Dendritic cell treated with granulocyte-macrophage colony-stimulating factor and Interleukin-4, amounts not matched to agents 40 ng/mL and 50 ng/mL, for 4 days (primary cell): ENCODE measurements around the gene DLEC1.
A peak's percentile ranks its signal among the peaks of the same experiment; 100 is the strongest.

Experiments used
- H3K27ac Mint-ChIP-seq: one replicate; pipeline ENCODE4 v1.8.0; 2022; ENCODE audit warnings: mild to moderate bottlenecking, mixed read lengths
- H3K27me3 Mint-ChIP-seq: one replicate; pipeline ENCODE4 v1.8.0; 2022; ENCODE audit warnings: mild to moderate bottlenecking, mixed read lengths
- H3K36me3 Mint-ChIP-seq: one replicate; pipeline ENCODE4 v1.8.0; 2022; ENCODE audit warnings: low read depth, mixed read lengths
- H3K4me1 Mint-ChIP-seq: one replicate; pipeline ENCODE4 v1.8.0; 2022; ENCODE audit warnings: low read depth, mixed read lengths
- H3K4me3 Mint-ChIP-seq: one replicate; pipeline ENCODE4 v1.8.0; 2022; ENCODE audit warnings: mild to moderate bottlenecking, moderate library complexity, mixed read lengths
- H3K9me3 Mint-ChIP-seq: one replicate; pipeline ENCODE4 v1.8.0; 2022; ENCODE audit warnings: mixed read lengths
- intact Hi-C: fragments of 100-400 bp; cut with micrococcal nuclease; formaldehyde crosslinking; loops from one replicate; pipeline ENCODE4 v1.15.0; 2022

DLEC1 gene

DNA sequence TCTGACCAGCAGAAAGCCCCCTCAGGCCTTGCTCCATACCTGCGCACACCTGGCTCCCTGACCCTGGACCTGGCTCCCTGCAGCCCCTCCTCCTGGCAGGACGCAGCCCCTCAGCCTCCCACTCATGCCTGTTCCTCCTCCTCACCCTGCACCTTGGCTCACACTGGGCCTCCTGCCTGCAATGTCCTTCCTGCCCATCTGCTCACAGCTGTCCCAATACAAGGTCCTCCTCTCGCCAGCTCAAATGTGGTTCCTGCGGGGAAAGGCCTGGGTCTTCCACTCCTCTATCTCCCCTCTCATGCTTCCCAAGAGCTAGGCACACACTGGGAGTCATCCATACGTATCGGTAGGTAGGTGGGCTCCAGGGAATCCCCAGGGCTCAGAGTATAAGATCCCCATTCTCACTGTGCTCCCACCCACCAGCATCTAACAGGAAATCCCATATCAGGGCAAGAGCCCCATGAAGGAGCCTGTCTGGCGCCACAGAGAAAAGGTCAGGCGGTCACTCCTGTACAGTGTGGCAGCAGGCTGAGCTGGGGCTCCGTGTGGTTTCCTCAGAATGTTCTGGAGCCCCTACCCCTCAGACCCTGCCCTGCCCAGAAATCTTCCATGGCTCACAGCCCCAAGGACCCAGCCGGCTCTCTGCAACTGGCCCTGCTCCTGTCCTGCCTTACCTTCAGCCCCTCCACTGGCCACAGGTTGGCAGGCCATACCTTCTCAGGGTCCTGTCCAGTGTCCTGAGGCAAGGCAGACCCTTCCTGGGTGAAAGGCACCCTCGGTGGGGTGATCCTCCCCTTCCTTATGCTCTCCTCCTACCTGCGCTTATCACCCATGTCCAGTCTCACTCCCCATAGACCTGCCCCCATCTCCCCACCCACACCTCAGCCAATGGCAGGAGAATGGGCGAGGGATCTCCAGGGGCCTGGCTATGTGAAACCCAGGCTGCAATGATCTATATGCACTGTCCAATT lies 20.4 kb upstream of the DLEC1 start:
- no peak overlapping the region for H3K27ac Mint-ChIP-seq
- peaks cover 45% of the 10 kb centered on the region for H3K36me3 Mint-ChIP-seq
- no peak overlapping the region for H3K4me3 Mint-ChIP-seq
- intact Hi-C loops, result no loop called here
- H3K4me1 Mint-ChIP-seq, result peaks cover 11% of the 10 kb centered on the region
- no peaks in the 10 kb centered on the region for H3K27me3 Mint-ChIP-seq
- peaks cover 7% of the 10 kb centered on the region for H3K9me3 Mint-ChIP-seq

DNA sequence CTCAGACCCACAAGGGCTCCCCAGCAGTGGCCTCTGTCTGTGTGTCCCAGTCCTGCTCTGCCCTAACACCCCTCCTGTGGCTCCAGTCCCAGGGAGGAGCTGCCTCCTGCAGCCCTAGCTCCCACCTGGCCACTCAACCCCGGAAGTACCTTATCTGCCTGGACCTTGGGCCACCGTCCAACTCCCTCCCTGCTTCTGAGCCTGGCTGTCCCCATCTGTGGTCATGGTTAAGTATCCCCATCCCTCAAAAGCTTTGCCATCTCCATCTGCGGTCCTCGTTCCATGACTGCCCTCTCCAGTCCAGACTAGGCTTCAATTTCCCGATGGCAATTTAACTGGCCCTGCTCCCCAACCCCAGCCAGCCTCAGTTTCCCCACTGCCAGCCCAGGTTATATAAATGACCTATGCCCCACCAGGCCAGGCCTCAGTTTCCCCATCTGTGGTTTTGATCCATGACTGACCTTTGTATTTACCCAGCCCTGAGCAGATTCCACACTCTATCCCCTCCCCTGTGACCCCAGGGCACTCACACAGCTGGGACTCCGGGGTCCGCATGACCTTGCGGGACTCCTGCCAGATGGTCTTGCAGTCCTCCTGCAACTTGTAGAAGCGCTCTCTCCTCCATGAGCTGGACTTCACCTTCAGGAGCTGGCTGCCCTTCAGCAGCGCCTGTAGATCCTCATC lies 19.2 kb upstream of the DLEC1 start:
- intact Hi-C loops, result no loop called here
- Mint-ChIP-seq H3K4me3 (no peak overlapping the region), H3K36me3 (peaks cover 51% of the 10 kb centered on the region), H3K27ac (no peak overlapping the region), H3K27me3 (no peaks in the 10 kb centered on the region), H3K4me1 (peaks cover 24% of the 10 kb centered on the region), H3K9me3 (peaks cover 7% of the 10 kb centered on the region)

GRCh38 chr3:38020342-38020726 lies 18.7 kb upstream of the DLEC1 start:
- Mint-ChIP-seq H3K9me3 (peaks cover 7% of the 10 kb centered on the region), H3K27ac (no peak overlapping the region), H3K36me3 (peaks cover 53% of the 10 kb centered on the region), H3K27me3 (no peaks in the 10 kb centered on the region), H3K4me1 (peaks cover 29% of the 10 kb centered on the region), H3K4me3 (no peak overlapping the region)
- intact Hi-C loops, result no loop called here

DNA sequence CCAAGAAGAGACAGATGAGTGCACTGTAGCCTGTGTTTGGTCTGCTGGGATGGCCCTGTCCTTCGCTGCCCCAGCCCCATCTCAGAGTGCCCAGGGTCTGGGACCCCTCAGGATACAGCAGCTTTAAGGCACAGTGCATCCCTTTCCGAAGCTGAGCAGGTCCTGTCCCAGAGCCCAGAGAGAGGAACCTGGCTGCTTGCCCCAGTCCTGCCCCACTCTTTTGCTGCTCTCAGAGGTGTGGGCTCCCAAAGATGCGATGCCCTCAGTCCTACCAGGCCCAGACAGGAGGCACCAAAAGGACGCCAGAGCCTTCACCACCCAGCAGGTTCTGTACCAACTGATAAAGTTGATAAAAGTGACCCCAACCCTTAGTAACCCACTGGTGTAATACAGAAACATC lies 17.8 kb upstream of the DLEC1 start:
- peaks cover 46% of the 10 kb centered on the region for H3K36me3 Mint-ChIP-seq
- H3K4me1 Mint-ChIP-seq, result peaks cover 36% of the 10 kb centered on the region
- H3K27me3 Mint-ChIP-seq, result no peaks in the 10 kb centered on the region
- no peak overlapping the region for H3K4me3 Mint-ChIP-seq
- intact Hi-C loops, result no loop called here
- peaks cover 4% of the 10 kb centered on the region for H3K9me3 Mint-ChIP-seq
- H3K27ac Mint-ChIP-seq, result no peak overlapping the region

- Mint-ChIP-seq H3K27ac (peak overlapping the region; percentile 27), H3K4me3 (no peak overlapping the region), H3K27me3 (peaks cover 9% of the 10 kb centered on the region), H3K36me3 (peaks cover 38% of the 10 kb centered on the region), H3K9me3 (no peaks in the 10 kb centered on the region), H3K4me1 (peaks cover 36% of the 10 kb centered on the region)
- intact Hi-C loops, result no loop called here
These were observed 16.7 kb upstream of the DLEC1 start for GRCh38 chr3:38022301-38022700.

DNA sequence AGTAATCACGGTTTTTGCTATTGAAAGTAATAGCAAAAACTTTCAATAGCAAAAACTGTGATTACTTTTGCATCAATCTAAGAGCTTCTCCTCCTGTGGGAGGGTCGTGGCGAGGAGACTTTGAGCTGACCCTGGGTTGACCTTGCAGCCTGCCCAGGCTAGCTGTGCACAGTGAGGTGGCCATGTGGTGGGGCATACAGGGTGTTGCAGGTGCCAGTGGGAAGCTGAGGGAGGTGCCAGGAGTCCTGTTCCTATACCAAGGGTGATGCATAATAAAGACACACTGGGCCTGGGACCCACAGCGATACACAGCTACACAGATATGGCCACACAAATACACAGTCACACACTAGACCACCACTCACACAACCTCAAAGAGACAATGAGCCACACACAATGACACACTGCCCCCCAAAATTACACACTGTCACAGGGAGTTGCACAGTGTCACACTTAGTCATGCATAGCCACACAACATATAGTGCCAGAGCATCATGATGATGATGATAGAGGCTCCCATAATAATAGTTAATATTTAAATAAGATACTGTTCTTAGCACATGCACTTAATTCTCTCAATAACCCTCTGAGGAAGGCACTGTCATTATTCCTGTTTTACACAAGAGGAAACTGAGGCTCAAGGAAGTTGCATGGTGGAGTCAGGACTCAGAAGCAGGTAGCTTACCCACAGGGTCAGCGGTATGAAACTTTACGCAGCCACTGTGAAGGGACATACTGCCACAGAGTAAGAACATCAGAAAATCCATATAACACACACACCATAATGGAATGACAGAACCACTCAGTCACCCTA lies 15.9 kb upstream of the DLEC1 start:
- Mint-ChIP-seq H3K27ac (peak overlapping the region; percentile 100), H3K27me3 (peaks cover 17% of the 10 kb centered on the region), H3K4me1 (peaks cover 43% of the 10 kb centered on the region), H3K36me3 (peaks cover 30% of the 10 kb centered on the region), H3K4me3 (no peak overlapping the region), H3K9me3 (no peaks in the 10 kb centered on the region)
- intact Hi-C loops, result no loop called here

GRCh38 chr3:38026856-38027255 lies 12.2 kb upstream of the DLEC1 start:
- Mint-ChIP-seq H3K4me1 (peaks cover 69% of the 10 kb centered on the region), H3K36me3 (peaks cover 8% of the 10 kb centered on the region), H3K4me3 (no peak overlapping the region), H3K9me3 (no peaks in the 10 kb centered on the region), H3K27me3 (peaks cover 44% of the 10 kb centered on the region), H3K27ac (no peak overlapping the region)
- intact Hi-C loops, result no loop called here

- H3K4me1 Mint-ChIP-seq, result peaks cover 65% of the 10 kb centered on the region
- peaks cover 49% of the 10 kb centered on the region for H3K27me3 Mint-ChIP-seq
- intact Hi-C loops, result no loop called here
- peak overlapping the region; percentile 38 for H3K27ac Mint-ChIP-seq
- no peaks in the 10 kb centered on the region for H3K9me3 Mint-ChIP-seq
- H3K4me3 Mint-ChIP-seq, result no peak overlapping the region
- H3K36me3 Mint-ChIP-seq, result peaks cover 8% of the 10 kb centered on the region
These were observed 11.2 kb upstream of the DLEC1 start for GRCh38 chr3:38027466-38028465.

GRCh38 chr3:38028621-38029361 lies 10.2 kb upstream of the DLEC1 start:
- H3K27me3 Mint-ChIP-seq, result peaks cover 57% of the 10 kb centered on the region
- peak overlapping the region; percentile 70 for H3K4me3 Mint-ChIP-seq
- H3K9me3 Mint-ChIP-seq, result no peaks in the 10 kb centered on the region
- H3K36me3 Mint-ChIP-seq, result peaks cover 8% of the 10 kb centered on the region
- peaks cover 57% of the 10 kb centered on the region for H3K4me1 Mint-ChIP-seq
- H3K27ac Mint-ChIP-seq, result peak overlapping the region; percentile 37
- intact Hi-C loops, result no loop called here

- no peaks in the 10 kb centered on the region for H3K9me3 Mint-ChIP-seq
- H3K27me3 Mint-ChIP-seq, result peaks cover 60% of the 10 kb centered on the region
- intact Hi-C loops, result no loop called here
- H3K36me3 Mint-ChIP-seq, result peaks cover 4% of the 10 kb centered on the region
- H3K4me3 Mint-ChIP-seq, result peak within 1 kb of the TSS; percentile 70
- H3K4me1 Mint-ChIP-seq, result peaks cover 49% of the 10 kb centered on the region
- peak within 1 kb of the TSS; percentile 60 for H3K27ac Mint-ChIP-seq
These were observed 9.4 kb upstream of the DLEC1 start, which contains the start of gene PLCD1 for GRCh38 chr3:38029400-38030125. Gene PLCD1, minus strand, starts transcription at chr3:38029642. Its CDS starts 103 bp downstream, at chr3:38029539.

GRCh38 chr3:38030126-38031021 lies 8.6 kb upstream of the DLEC1 start:
- peaks cover 41% of the 10 kb centered on the region for H3K4me1 Mint-ChIP-seq
- intact Hi-C loops, result no loop called here
- peak overlapping the region; percentile 49 for H3K4me3 Mint-ChIP-seq
- peaks cover 61% of the 10 kb centered on the region for H3K27me3 Mint-ChIP-seq
- peak overlapping the region; percentile 60 for H3K27ac Mint-ChIP-seq
- H3K9me3 Mint-ChIP-seq, result no peaks in the 10 kb centered on the region
- H3K36me3 Mint-ChIP-seq, result no peaks in the 10 kb centered on the region
